SK-N-SH treated with all-trans-retinoic acid at 6 μM for 48 hours (cell line): ENCODE data around the gene CLCNKA.

Experiments used
- ATAC-seq: fragments of 200-7000 bp; cut with Tn5 transposase; 3 replicates; pipeline ENCODE4 v1.9.1; 2020; ENCODE audit warnings: mild to moderate bottlenecking, moderate library complexity
- ARNTL ChIP-seq: fragments of 450-650 bp; formaldehyde crosslinking; IDR thresholded peaks from 2 replicates; pipeline ENCODE4 v1.5.0; 2020; ENCODE audit warnings: low read depth, mild to moderate bottlenecking, moderate library complexity, borderline replicate concordance
- BACH2 ChIP-seq: fragments of 250-450 bp; sonication (Bioruptor Pico); IDR thresholded peaks from 2 replicates; pipeline ENCODE4 v1.9.0; 2021; ENCODE audit warnings: mild to moderate bottlenecking, borderline replicate concordance
- CREB5 ChIP-seq: fragments of 250-450 bp; sonication (Bioruptor Pico); IDR thresholded peaks from 2 replicates; pipeline ENCODE4 v1.5.1; 2020; ENCODE audit warnings: low read depth, mild to moderate bottlenecking, moderate library complexity
- CSDC2 ChIP-seq: fragments of 250-450 bp; sonication (Bioruptor Pico); IDR thresholded peaks from 2 replicates; pipeline ENCODE4 v1.5.0; 2020; ENCODE audit warnings: mild to moderate bottlenecking, moderate library complexity
- CSRNP3 ChIP-seq: fragments of 250-450 bp; sonication (Bioruptor Pico); IDR thresholded peaks from 2 replicates; pipeline ENCODE4 v1.5.1; 2021; ENCODE audit warnings: mild to moderate bottlenecking, moderate library complexity
- ESRRG ChIP-seq: fragments of 250-450 bp; sonication (Bioruptor Pico); IDR thresholded peaks from 2 replicates; pipeline ENCODE4 v1.6.1; 2021; ENCODE audit warnings: mild to moderate bottlenecking
- GLIS3 ChIP-seq: fragments of 250-450 bp; sonication (Bioruptor Pico); IDR thresholded peaks from 2 replicates; pipeline ENCODE4 v1.5.0; 2020; ENCODE audit warnings: mild to moderate bottlenecking, moderate library complexity
- ISL1 ChIP-seq: fragments of 250-450 bp; sonication (Bioruptor Pico); IDR thresholded peaks from 2 replicates; pipeline ENCODE4 v2.1.2; 2022; ENCODE audit warnings: mild to moderate bottlenecking, moderate library complexity
- OSR1 ChIP-seq: fragments of 250-450 bp; sonication (Bioruptor Pico); IDR thresholded peaks from 2 replicates; pipeline ENCODE4 v1.8.0; 2022; ENCODE audit warnings: moderate library complexity, mild to moderate bottlenecking, inconsistent platforms
- PATZ1 ChIP-seq: fragments of 250-450 bp; sonication (Bioruptor Pico); IDR thresholded peaks from 2 replicates; pipeline ENCODE4 v1.8.0; 2020; ENCODE audit warnings: mild to moderate bottlenecking, moderate library complexity, borderline replicate concordance
- POU6F1 ChIP-seq: fragments of 250-450 bp; sonication (Bioruptor Pico); IDR thresholded peaks from 2 replicates; pipeline ENCODE4 v1.8.0; 2021; ENCODE audit warnings: low read depth, mild to moderate bottlenecking, moderate library complexity, borderline replicate concordance
- PPARA ChIP-seq: fragments of 250-450 bp; sonication (Bioruptor Pico); IDR thresholded peaks from 2 replicates; pipeline ENCODE4 v1.5.0; 2020; ENCODE audit warnings: mild to moderate bottlenecking, borderline replicate concordance
- RARB ChIP-seq: fragments of 250-450 bp; sonication (Bioruptor Pico); IDR thresholded peaks from 2 replicates; pipeline ENCODE4 v1.8.0; 2021; ENCODE audit warnings: mild to moderate bottlenecking, moderate library complexity
- SNAI2 ChIP-seq: fragments of 250-450 bp; sonication (Bioruptor Pico); IDR thresholded peaks from 2 replicates; pipeline ENCODE4 v1.5.0; 2020; ENCODE audit warnings: mild to moderate bottlenecking, moderate library complexity
- TCF4 ChIP-seq: fragments of 250-450 bp; sonication (Bioruptor Pico); IDR thresholded peaks from 2 replicates; pipeline ENCODE4 v1.8.0; 2021; ENCODE audit warnings: mild to moderate bottlenecking, moderate library complexity, borderline replicate concordance
- TOX ChIP-seq: fragments of 250-450 bp; sonication (Bioruptor Pico); IDR thresholded peaks from 2 replicates; pipeline ENCODE4 v1.8.0; 2021; ENCODE audit warnings: mild to moderate bottlenecking, moderate library complexity, borderline replicate concordance
- TSHZ2 ChIP-seq: fragments of 250-450 bp; sonication (Bioruptor Pico); IDR thresholded peaks from 2 replicates; pipeline ENCODE4 v1.5.0; 2020; ENCODE audit warnings: mild to moderate bottlenecking, moderate library complexity
- ZC3H10 ChIP-seq: fragments of 250-450 bp; sonication (Bioruptor Pico); IDR thresholded peaks from 2 replicates; pipeline ENCODE4 v1.5.1; 2021; ENCODE audit warnings: mild to moderate bottlenecking, moderate library complexity
- ZFP3 ChIP-seq: fragments of 250-450 bp; sonication (Bioruptor Pico); IDR thresholded peaks from 2 replicates; pipeline ENCODE4 v1.5.0; 2020; ENCODE audit warnings: mild to moderate bottlenecking, moderate library complexity
- ZFP30 ChIP-seq: fragments of 450-650 bp; formaldehyde crosslinking; IDR thresholded peaks from 2 replicates; pipeline ENCODE4 v1.5.0; 2022; ENCODE audit warnings: mild to moderate bottlenecking, moderate library complexity
- ZNF565 ChIP-seq: fragments of 450-650 bp; formaldehyde crosslinking; conservative IDR thresholded peaks from 2 replicates; pipeline ENCODE4 v1.5.0; 2020; ENCODE audit warnings: low read depth, mild to moderate bottlenecking, moderate library complexity
- ZNF70 ChIP-seq: fragments of 450-650 bp; formaldehyde crosslinking; IDR thresholded peaks from 2 replicates; pipeline ENCODE4 v1.5.0; 2020; ENCODE audit warnings: mild to moderate bottlenecking, moderate library complexity
- ZNF8 ChIP-seq: fragments of 450-650 bp; formaldehyde crosslinking; IDR thresholded peaks from 2 replicates; pipeline ENCODE4 v1.5.0; 2020; ENCODE audit warnings: mild to moderate bottlenecking, moderate library complexity

CLCNKA gene

GRCh38 chr1:16009678-16010077, 12.2 kb upstream of the CLCNKA start:
- TF ChIP-seq CSDC2, result no peak
- TF ChIP-seq OSR1 (CRISPR knock-in tag), result no peak
- TF ChIP-seq ESRRG (CRISPR knock-in tag), result no peak
- no peak for TF ChIP-seq ZFP30 (CRISPR knock-in tag)
- no peak for TF ChIP-seq RARB (CRISPR knock-in tag)
- TF ChIP-seq PPARA (CRISPR knock-in tag), result no peak
- TF ChIP-seq, all 23 proteins: peak for 0
- no peak for ATAC-seq

- TF ChIP-seq BACH2 (CRISPR knock-in tag) (no peak), ZFP3 (CRISPR knock-in tag) (no peak), CSRNP3 (no peak), CREB5 (no peak), POU6F1 (CRISPR knock-in tag) (no peak), ARNTL (CRISPR knock-in tag) (no peak), ZFP30 (CRISPR knock-in tag) (no peak), ZNF70 (CRISPR knock-in tag) (no peak), TSHZ2 (CRISPR knock-in tag) (no peak), ISL1 (CRISPR knock-in tag) (no peak), PPARA (CRISPR knock-in tag) (no peak), SNAI2 (no peak)
- ATAC-seq, result no peak
Measured at GRCh38 chr1:16010837-16011236, 11.0 kb upstream of the CLCNKA start.

GRCh38 chr1:16011936-16012589, 9.8 kb upstream of the CLCNKA start:
- TF ChIP-seq ZC3H10 (CRISPR knock-in tag) (no peak), PATZ1 (CRISPR knock-in tag) (no peak), GLIS3 (CRISPR knock-in tag) (no peak), ARNTL (CRISPR knock-in tag) (no peak), PPARA (CRISPR knock-in tag) (no peak), ZNF8 (CRISPR knock-in tag) (no peak), ISL1 (CRISPR knock-in tag) (no peak), ESRRG (CRISPR knock-in tag) (no peak), CREB5 (no peak), ZFP30 (CRISPR knock-in tag) (no peak), TOX (no peak), CSDC2 (no peak), ZNF70 (CRISPR knock-in tag) (no peak), RARB (CRISPR knock-in tag) (no peak), SNAI2 (no peak), CSRNP3 (no peak), POU6F1 (CRISPR knock-in tag) (no peak), ZNF565 (CRISPR knock-in tag) (no peak), TCF4 (CRISPR knock-in tag) (no peak), BACH2 (CRISPR knock-in tag) (no peak)
- no peak for ATAC-seq
